ENCODE data around the gene AMELY.
"Not testable (repeated sequence)": the region's sequence is repeated elsewhere in the genome, so short reads cannot be mapped to it uniquely, and the experiment has no call there.

The AMELY gene

GRCh38 chrY:6911253-6911881 is at the start of gene AMELY:
Gene AMELY (minus strand): TSS chrY:6911752. CDS start chrY:6872608, 39,144 bp downstream.
- DNase-seq: no peak

- DNase-seq: no peak
These were observed 38.4 kb upstream of the AMELY start for GRCh38 chrY:6949947-6950346.

- no peak for DNase-seq
These were observed 36.8 kb upstream of the AMELY start for GRCh38 chrY:6948378-6948777.

GRCh38 chrY:6947695-6948094 is 36.1 kb upstream of the AMELY start:
- no peak for DNase-seq

GRCh38 chrY:6935497-6935896 is 23.9 kb upstream of the AMELY start:
- DNase-seq: no peak

- DNase-seq: no peak
These were observed 20.3 kb upstream of the AMELY start for GRCh38 chrY:6931779-6932396.

GRCh38 chrY:6929237-6929636 is 17.7 kb upstream of the AMELY start:
- no peak for DNase-seq

- no peak for DNase-seq
These were observed 16.7 kb upstream of the AMELY start for GRCh38 chrY:6928265-6928664.

GRCh38 chrY:6921061-6921460 is 9.5 kb upstream of the AMELY start:
- no peak for DNase-seq

GRCh38 chrY:6913362-6913761 is 1.8 kb upstream of the AMELY start:
- DNase-seq: no peak

GRCh38 chrY:6910372-6911252 is 940 bp downstream of the AMELY start, which contains the start of gene TBL1Y:
Gene TBL1Y (plus strand): TSS chrY:6910697. CDS start chrY:7025085, 114,388 bp downstream.
- DNase-seq: no peak

GRCh38 chrY:6909856-6910255 is 1.7 kb downstream of the AMELY start:
- no peak for DNase-seq

- no peak for DNase-seq
These were observed 2.4 kb downstream of the AMELY start for GRCh38 chrY:6909118-6909521.

GRCh38 chrY:6908021-6908420 is 3.5 kb downstream of the AMELY start:
- not testable (repeated sequence) for DNase-seq

GRCh38 chrY:6907591-6907990 is 4.0 kb downstream of the AMELY start:
- no peak for DNase-seq

- not testable (repeated sequence) for DNase-seq
These were observed 9.4 kb downstream of the AMELY start for GRCh38 chrY:6902116-6902515.

GRCh38 chrY:6895236-6895635 is 16.3 kb downstream of the AMELY start:
- DNase-seq: no peak

- DNase-seq: no peak
These were observed 17.1 kb downstream of the AMELY start for GRCh38 chrY:6894496-6894895.

- DNase-seq: no peak
These were observed 62.2 kb downstream of the AMELY start for GRCh38 chrY:6849384-6849783.

- DNase-seq: not testable (repeated sequence)
These were observed 68.9 kb downstream of the AMELY start for GRCh38 chrY:6842650-6843049.

All from NCI-H2029 treated with DMSO at 0.1 percent for 48 hours (cell line).